HG02943 (cell line): Measurements from ENCODE around the gene BCAT1.
A peak's percentile ranks its signal among the peaks of the same experiment; 100 is the strongest.
"Not testable (repeated sequence)": the region's sequence is repeated elsewhere in the genome, so short reads cannot be mapped to it uniquely, and the experiment has no call there.

Source experiments
- ATAC-seq: cut with Tn5 transposase; IDR thresholded peaks from one replicate; pipeline ENCODE4 v1.9.1; 2021; ENCODE audit warnings: mild to moderate bottlenecking, low read depth, moderate library complexity; ENCODE audit not compliant: unreplicated experiment

Gene BCAT1

GRCh38 chr12:24864796-24865125 is 84.1 kb downstream of the BCAT1 start:
- no peak for ATAC-seq

GRCh38 chr12:24861766-24862540 is 86.9 kb downstream of the BCAT1 start:
- ATAC-seq, result no peak

GRCh38 chr12:24860546-24860945 is 88.4 kb downstream of the BCAT1 start:
- no peak for ATAC-seq

DNA sequence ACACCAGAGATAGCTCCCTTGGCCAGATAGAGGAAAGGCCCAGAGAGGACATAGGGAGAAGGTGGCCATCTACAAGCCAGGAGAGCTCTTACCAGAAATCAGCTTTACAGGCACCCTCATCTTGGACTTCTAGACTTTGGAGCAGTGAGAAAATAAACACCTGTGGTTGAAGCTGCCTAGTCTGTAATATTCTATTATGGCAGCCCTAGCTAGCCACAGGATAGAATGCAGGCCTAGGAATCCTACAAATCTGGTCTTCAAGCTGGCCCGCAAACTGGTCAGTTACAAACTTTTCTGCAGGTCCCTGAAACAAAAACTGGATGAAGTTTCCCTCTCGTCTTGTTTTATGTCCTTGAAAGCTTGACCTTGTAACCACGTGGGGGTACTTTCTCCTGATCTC is 92.4 kb downstream of the BCAT1 start:
- ATAC-seq, result no peak

GRCh38 chr12:24854908-24855307 is 94.0 kb downstream of the BCAT1 start:
- ATAC-seq, result no peak

- ATAC-seq, result no peak
Measured at GRCh38 chr12:24854017-24854416, 94.9 kb downstream of the BCAT1 start.

- ATAC-seq, result no peak
Measured at GRCh38 chr12:24853588-24853987, 95.3 kb downstream of the BCAT1 start.

DNA sequence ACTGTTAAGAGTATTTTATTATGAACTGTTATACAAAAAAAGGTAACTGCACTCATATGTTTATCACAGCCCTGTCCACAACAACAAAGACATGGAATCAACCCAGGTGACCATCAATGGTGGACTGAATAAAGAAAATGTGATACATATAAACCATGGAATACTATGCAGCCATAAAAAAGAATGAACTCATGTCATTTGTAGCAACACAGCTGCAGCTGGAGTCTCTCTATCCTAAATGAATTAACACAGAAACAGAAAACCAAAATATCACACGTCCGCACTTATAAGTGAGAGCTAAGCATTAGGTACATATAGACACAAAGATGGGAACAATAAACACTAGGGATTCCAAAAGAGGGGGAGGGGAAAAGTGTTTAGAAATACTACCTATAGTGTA is 95.8 kb downstream of the BCAT1 start:
- no peak for ATAC-seq

GRCh38 chr12:24852420-24852819 is 96.5 kb downstream of the BCAT1 start:
- no peak for ATAC-seq

DNA sequence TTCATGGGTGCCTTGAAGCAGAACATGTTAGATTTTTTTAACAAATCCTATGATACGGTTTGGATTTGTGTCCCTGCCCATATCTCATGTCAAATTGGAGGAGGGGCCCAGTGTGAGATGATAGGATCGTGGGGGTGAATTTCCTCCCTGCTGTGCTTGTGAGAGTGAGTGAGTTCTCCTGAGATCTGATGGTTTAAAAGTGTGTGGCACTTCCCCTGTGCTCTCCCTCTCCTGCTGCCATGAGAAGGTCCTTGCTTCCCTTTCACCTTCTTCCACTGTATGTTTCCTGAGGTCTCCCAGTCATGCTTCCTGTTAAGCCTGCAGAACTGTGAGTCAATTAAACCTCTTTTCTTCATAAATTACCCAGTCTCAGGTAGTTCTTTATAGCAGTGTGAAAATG is 97.0 kb downstream of the BCAT1 start:
- not testable (repeated sequence) for ATAC-seq

DNA sequence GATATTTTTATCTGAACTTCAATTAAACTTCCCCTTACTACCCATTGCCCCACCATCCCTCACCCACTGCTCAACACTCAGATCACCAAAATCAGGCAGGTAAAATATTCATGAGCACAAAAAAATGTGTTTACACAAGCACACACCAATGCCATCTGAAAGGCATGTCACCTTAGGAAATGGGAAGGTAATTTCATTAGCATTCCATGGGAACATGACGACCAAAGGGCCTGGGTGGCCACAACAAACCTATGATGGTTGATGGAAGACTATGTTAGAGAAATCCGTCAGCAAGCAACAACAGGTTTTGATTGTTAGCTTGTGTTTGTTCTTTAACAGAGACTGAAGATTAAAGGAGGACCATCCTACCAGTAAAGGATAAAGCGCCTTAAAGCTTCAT is 97.6 kb downstream of the BCAT1 start:
- ATAC-seq, result no peak

GRCh38 chr12:24850496-24850895 is 98.4 kb downstream of the BCAT1 start:
- no peak for ATAC-seq

GRCh38 chr12:24848941-24849477 is 99.9 kb downstream of the BCAT1 start:
- ATAC-seq, result no peak

DNA sequence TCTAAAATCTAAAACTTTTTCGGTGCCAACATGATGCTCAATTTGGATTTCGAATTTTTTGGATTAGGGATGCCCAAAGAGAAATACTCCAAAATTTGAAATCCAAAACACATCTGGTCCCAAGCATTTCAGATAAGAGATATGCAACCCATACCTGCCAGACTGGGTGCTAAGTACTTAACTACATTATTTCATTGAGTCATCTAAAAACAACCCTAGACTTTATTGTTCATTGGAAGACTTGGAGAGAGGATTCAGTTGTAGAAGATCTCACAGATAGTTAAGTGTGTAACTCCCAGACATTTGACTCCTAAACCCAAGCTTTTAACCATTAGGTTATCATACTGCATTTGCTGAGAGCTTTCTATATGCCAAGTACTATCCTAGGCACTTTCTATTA is 102.2 kb downstream of the BCAT1 start:
- ATAC-seq, result no peak

DNA sequence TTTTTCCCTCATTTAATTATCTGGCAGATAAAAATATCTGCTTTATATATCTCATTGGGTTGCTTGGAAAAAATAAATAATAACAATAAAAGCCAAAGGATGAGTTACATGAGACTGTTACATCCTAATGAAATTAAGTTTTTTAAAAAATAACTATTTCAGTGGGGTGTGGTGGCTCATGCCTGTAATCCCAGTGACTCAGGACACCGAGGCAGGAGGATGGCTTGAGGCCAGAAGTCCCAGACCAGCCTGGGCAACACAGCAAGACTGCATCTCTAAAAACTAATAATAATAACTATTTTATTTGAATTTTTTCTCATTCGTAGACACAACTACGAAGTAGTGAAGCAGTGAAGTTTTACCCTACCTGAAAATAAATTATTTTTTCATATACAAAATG is 103.3 kb downstream of the BCAT1 start:
- no peak for ATAC-seq

DNA sequence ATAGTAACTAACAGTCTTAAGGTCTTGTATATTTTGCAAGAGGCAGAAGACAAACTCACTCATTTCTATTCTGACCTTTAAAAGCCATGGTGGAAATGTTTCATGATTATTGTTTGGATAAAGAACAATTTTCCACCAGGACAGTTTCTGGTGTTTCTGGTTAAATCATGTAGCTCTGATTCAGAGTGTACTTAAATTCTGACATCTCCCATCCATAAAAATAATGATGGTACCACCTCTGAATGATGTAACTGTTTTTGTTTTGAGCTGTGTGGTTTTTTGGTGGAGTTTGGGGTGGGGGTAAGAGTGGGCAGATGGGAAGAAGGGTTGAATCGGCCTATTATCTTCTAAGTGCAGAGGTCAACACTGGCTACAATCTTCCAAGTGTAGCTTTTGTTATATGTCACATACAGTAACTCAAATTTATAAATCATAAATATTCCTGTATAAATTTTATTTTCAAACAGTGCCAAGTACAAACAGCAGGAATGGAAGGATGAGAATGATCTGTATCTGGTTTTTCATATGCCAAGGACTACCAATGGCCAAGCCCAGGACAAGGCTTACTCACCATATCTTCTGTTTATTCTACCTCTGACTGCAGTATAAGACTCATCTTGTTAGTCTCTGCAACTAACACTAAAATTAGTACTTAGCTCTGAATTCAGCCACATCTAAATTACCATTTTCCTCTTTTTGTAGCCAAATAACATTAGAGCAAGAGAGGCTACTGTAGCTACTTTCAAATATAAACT is 108.7 kb downstream of the BCAT1 start:
- no peak for ATAC-seq

DNA sequence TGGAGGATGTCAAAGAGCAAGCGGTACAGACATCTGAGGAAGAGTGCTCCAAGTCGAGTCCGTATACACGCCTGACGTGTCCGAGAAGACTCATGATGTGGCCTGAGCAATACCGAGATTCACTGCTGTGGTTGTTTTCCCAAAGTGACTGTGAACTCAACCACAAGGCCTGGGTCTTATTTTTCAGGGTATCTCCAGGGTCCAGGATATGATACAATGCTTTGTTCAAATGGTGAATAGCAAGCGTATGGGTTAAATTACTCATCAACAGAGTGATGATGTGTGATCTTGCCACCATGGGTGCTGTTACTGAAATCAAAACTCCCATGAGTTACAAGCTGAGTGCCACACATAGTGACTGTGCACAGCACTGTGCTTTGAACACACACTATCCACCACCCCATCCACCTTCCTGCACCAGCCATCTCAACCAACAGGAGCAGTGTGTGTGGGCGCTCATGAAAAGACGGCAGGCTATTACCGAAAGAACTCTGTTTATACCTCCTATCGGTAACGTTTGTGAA is 109.6 kb downstream of the BCAT1 start:
- peak; percentile 77 for ATAC-seq

DNA sequence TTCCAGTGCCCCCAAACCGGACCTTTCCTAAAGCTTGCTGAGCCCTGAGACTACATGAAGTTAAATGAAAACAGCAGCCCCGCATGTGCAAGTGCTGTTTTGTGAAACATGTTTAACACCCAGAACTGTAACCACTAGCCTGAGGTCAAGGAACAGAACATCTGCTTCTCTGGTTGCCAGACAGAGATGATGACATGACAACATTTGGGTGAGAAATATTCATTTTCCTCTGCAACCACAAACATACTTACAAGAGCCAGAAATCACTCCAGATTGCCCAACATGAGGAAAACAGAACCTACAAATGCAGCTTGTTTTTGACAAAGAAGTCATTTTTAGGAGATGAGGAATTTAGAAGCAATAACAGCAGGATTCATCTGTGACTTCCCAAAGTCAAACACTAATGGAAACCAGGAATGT is 110.4 kb downstream of the BCAT1 start:
- ATAC-seq, result peak; percentile 48

DNA sequence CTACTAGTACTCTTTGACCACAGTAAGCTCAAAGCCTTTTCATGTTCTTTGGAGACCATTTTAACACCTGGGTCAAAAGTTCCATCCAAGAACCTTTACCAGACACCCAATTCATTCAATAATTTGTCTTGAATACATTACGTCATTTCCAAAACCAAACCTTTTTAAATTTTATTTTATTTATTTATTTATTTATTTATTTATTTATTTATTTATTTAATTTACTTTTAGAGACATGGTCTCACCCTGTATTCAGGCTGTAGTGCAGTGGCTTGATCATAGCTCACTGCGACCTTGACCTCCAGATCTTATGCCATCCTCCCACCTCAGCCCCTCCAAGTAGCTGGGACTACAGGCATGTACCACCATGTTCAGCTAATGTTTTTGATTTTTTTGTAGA is 113.5 kb downstream of the BCAT1 start:
- ATAC-seq, result no peak

GRCh38 chr12:24833513-24833912 is 115.4 kb downstream of the BCAT1 start:
- no peak for ATAC-seq

DNA sequence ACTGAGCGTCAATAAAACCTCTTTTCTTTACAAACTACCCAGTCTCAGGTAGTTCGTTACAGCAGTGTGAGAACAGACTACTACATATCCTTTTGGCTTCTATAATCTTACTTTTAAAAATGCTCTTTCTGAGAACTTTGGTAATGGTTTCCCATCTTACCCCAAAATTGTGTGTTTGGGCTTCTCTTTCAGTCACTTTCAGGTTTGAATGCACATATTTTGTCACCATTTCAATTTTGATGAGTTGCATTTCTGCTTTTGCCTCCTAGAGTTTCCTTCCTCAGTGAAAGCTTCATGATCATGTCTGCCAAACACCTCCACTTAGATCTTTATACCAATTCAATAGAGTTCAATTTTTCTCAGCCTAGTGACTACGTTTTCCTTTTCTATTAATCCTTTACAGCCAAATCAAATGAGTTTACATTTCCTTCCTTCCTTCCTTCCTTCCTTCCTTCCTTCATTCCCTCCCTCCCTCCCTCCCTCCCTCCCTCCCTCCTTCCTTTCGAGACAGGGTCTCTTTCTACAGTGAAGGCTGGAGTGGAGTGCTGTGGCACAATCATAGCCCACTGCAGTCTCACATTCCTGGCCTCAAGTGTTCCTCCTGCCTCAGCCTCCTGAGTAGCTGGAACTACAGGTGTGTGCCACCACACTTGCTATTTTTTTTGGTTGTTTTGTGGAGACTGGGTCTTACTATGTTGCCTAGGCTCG is 124.9 kb downstream of the BCAT1 start:
- ATAC-seq, result no peak
